Lower leg skin (tissue), 4 donors: ENCODE measurements around the gene GTF3C4. TPM values are rescaled to one million over a fixed set of nuclear protein-coding genes. Genes with fewer than 3 reads are reported as not detected.

Experiments
- DNase-seq, 2 donors: peaks; one replicate each; pipeline ENCODE4 v3.0.0-alpha.2; 2019; ENCODE audit warnings: low spot score in 2 of 2
- H3K4me3 ChIP-seq: fragments of 200-600 bp; sonication (generic); 2 replicates; pipeline ENCODE4 v1.5.1; 2017; ENCODE audit warnings: mild to moderate bottlenecking, low read depth; ENCODE audit not compliant: poor library complexity, severe bottlenecking
- POLR2A ChIP-seq, 2 donors: fragments of 450-650 bp; IDR thresholded peaks; one replicate each; pipeline ENCODE4 v1.6.1; 2016 to 2017; ENCODE audit warnings: antibody characterized with exemption in 2 of 2, mild to moderate bottlenecking in 1 of 2, moderate library complexity in 1 of 2
- WGBS, 2 donors: methylation state at CpG; one replicate each; pipeline ENCODE4 v1.1.5; 2018; 5-methylcytosine and 5-hydroxymethylcytosine counted together
- intact Hi-C: fragments of 100-400 bp; cut with DNase I; formaldehyde crosslinking; loops from one replicate; pipeline ENCODE4 v1.15.0; 2023; ENCODE audit warnings: low total_unique reads
- total RNA-seq, 4 donors: library from RNA; depleted of rRNA; stranded (reverse); fragments of >200 nt; gene quantifications; one replicate each; pipeline ENCODE4 v1.1.0, GENCODE V29; 2016
- TF ChIP-seq, protein P1 (sequence below), 3 donors: fragments of 450-650 bp; IDR thresholded peaks; one replicate each; pipeline ENCODE4 v1.5.1; 2016; ENCODE audit warnings: antibody characterized with exemption in 3 of 3, mild to moderate bottlenecking in 3 of 3, moderate library complexity in 2 of 3

Gene GTF3C4
- total RNA-seq, 4 donors from 2014 or later = 18.7 to 23.4 (median 20.5) TPM

DNA sequence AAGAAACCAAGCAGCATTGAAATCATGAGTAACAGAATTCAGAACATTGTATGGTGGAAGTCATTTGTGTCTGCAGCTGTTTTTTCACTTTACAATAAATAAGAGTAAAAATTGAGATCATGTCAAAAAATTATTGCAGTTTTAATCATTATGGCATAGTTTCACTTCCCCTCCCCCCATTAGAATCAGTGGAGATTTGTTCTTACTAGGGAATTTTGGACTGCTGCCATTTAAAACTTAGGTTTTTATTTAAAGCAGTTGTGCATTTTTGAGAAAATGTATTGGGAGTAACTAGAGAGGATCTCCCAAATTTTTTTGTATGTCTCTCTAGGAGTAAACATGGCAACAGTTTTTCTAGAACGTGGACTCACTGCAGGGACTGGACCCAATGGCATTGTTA is 20.4 kb downstream of the GTF3C4 start:
- 90 to 100% methylated on average over 1 of the region's 1 CpG for WGBS, 2 donors
- TF ChIP-seq, protein P1, sequence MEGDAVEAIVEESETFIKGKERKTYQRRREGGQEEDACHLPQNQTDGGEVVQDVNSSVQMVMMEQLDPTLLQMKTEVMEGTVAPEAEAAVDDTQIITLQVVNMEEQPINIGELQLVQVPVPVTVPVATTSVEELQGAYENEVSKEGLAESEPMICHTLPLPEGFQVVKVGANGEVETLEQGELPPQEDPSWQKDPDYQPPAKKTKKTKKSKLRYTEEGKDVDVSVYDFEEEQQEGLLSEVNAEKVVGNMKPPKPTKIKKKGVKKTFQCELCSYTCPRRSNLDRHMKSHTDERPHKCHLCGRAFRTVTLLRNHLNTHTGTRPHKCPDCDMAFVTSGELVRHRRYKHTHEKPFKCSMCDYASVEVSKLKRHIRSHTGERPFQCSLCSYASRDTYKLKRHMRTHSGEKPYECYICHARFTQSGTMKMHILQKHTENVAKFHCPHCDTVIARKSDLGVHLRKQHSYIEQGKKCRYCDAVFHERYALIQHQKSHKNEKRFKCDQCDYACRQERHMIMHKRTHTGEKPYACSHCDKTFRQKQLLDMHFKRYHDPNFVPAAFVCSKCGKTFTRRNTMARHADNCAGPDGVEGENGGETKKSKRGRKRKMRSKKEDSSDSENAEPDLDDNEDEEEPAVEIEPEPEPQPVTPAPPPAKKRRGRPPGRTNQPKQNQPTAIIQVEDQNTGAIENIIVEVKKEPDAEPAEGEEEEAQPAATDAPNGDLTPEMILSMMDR (IDR thresholded peaks at IDR 0.05) = no peak
- H3K4me3 ChIP-seq = no peak overlapping the region
- intact Hi-C loops = loop anchor here (10.0 kb wide), 1 partner anchor 104 kb away; no protein-coding TSS in a partner anchor
- DNase-seq = no peak

DNA sequence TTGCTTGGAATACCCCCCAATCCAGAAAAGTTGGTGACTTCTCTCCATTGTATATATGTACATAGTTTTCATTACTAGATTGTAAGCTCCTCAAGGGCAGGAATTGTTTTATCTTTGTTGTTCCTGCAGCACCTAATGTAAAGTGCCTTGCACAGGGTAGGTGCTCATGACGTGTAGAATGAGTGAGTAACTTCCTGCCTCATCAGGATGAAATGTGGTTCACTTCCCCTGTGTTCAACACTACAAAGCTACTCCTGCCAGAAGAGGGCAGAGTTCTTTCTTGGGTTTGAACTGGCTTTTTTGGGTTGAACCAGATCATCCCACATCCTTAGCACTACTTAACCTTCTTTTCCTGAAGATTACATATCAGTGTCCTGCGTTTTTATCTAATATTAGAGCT is 23.9 kb downstream of the GTF3C4 start:
- TF ChIP-seq POLR2A (IDR thresholded peaks at IDR 0.05) = no peak
- TF ChIP-seq, protein P1 (IDR thresholded peaks at IDR 0.05) = no peak
- intact Hi-C loops = loop anchor here (10.0 kb wide), 1 partner anchor 101 kb away; no protein-coding TSS in a partner anchor
- no peak for DNase-seq
- no peak overlapping the region for H3K4me3 ChIP-seq
- 35 to 42% methylated on average over 2 of the region's 2 CpGs for WGBS, 2 donors

DNA sequence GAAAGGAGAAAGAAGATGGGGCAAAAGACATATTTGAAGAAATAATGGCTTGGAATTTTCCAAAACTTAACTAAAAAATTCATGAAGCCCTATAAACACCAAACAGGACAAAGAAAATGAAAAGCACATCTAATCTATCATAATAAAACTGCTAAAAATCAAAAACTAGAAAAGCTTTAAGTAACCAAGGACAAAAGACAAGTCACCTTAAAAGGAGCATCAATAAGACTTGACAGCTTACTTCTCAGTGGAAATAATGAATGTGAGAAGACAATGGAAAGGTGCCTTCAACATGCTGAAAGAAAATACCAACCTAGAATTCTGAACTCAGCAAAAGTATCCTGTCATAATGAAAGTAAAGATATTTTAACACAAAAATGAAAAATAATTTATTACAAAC is 27.0 kb downstream of the GTF3C4 start:
- no peak overlapping the region for H3K4me3 ChIP-seq
- intact Hi-C loops = loop anchor here (5.0 to 10.0 kb wide), 2 partner anchors 98 to 1435 kb away; no protein-coding TSS in a partner anchor
- no peak for TF ChIP-seq POLR2A (IDR thresholded peaks at IDR 0.05)
- TF ChIP-seq, protein P1 (IDR thresholded peaks at IDR 0.05) = no peak
- DNase-seq = no peak

DNA sequence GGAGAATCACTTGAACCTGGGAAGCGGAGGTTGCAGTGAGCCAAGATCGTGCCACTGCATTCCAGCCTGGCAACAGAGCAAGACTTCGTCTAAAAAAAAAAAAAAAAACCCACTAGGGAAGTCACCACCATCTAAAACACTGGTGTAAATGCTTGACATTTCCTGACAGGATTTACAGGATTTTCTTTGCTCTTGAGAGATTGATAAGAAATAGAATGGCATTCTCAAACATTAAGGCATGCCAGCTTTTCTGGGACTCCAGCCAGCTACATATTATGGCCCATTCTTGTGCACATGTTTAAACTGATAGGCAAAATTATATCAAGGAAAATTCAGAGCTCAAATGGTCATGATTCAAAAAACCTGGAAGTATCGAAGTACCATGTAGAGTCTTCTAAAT is 28.7 kb downstream of the GTF3C4 start:
- intact Hi-C loops = loop anchor here (5.0 to 10.0 kb wide), 2 partner anchors 96 to 1437 kb away; no protein-coding TSS in a partner anchor
- 23 to 26% methylated on average over 4 of the region's 4 CpGs for WGBS, 2 donors
- DNase-seq = no peak

DNA sequence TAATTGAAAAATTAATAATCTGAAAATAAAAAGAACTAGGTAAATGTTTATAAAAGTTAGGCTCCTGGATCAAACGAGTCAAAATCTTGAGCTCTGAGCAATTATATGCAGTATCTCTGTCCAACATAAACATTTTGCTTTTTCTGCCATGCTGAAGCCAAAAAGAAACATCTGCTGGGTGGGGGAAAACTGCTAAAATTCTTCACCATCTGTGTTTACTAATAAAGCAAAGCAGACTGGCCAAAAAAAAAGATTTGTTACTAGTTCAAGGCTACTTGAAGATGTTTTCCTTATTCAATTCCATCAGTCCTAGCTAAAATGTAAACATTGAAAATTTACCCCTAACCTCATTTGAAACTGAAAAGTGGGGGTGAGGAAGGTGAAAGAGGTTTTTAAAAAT is 29.7 kb downstream of the GTF3C4 start:
- TF ChIP-seq POLR2A (IDR thresholded peaks at IDR 0.05) = no peak
- TF ChIP-seq, protein P1 (IDR thresholded peaks at IDR 0.05) = no peak
- no peak for DNase-seq
- intact Hi-C loops = loop anchor here (5.0 to 10.0 kb wide), 2 partner anchors 95 to 1438 kb away; no protein-coding TSS in a partner anchor
- WGBS, 2 donors = 21 to 23% methylated on average over 1 of the region's 1 CpG
- no peak overlapping the region for H3K4me3 ChIP-seq

More for the DNA sequence above, 28.7 kb downstream of the GTF3C4 start:
- TF ChIP-seq, protein P1 (IDR thresholded peaks at IDR 0.05) = no peak
- TF ChIP-seq POLR2A (IDR thresholded peaks at IDR 0.05) = no peak
- no peak overlapping the region for H3K4me3 ChIP-seq

DNA sequence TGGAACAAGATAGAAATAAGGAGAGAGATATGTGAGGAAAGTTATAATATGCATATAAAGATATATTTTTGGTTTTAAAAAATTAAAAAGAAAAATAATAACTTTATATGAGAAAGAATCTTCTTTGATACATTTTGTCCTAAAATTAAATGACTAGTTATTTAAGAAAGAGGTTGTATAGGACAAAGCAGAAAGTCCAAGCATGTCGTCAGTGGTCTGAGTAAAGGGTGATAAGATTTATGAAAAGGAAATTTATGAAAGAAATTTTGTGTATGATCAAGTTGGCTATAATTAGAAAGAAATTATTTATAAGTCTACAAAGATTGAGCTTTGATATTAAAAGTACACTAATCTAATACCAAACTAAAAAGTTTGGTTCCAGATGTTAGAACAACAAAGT is 32.0 kb downstream of the GTF3C4 start:
- DNase-seq = no peak
- TF ChIP-seq, protein P1 (IDR thresholded peaks at IDR 0.05) = no peak
- TF ChIP-seq POLR2A (IDR thresholded peaks at IDR 0.05) = no peak
- intact Hi-C loops = no loop called here
- WGBS, 2 donors = 0% methylated on average over 1 of the region's 1 CpG
- no peak overlapping the region for H3K4me3 ChIP-seq
